ENCODE results near the gene OAT.

DNA sequence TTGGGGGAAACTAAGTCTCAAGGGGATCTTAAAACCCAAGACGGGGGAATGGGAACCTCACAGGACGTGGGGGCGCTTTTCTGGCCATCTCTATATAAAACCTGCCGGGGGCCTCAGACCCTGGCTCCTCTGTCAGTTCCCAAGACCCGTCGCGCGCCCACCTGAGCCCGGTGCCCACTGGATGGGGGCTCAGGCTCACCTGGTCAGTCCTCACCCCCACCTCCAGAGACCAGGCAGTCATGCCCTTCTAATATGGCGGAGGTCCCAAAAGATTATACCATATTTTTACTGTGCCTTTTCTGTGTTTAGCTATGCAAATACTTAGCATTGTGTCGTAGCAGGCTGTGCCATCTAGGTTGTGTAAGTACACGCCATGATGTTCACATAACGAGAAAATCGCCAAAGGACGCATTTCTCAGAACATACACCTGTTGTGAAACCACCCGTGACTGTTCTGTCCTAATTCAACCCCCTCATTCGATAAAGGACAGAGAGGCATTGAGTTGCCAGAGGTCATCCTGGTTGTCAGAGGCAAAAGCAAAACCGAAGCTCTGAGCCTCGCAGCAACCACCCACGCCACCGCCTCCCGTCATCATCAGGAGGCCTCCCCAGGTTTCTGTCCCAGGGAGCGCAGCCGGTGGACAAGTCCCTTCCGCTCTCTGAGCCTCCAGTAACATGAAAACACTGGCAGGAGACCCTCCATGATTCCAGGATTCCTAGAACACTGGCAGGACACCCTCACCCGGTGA lies 28.9 kb downstream of the OAT start:
- no peak for TF ChIP-seq EZH2 (IDR thresholded peaks at IDR 0.05; ENCODE audit: borderline replicate concordance, low read depth, low read length, severe bottlenecking)
- TF ChIP-seq, protein P1, sequence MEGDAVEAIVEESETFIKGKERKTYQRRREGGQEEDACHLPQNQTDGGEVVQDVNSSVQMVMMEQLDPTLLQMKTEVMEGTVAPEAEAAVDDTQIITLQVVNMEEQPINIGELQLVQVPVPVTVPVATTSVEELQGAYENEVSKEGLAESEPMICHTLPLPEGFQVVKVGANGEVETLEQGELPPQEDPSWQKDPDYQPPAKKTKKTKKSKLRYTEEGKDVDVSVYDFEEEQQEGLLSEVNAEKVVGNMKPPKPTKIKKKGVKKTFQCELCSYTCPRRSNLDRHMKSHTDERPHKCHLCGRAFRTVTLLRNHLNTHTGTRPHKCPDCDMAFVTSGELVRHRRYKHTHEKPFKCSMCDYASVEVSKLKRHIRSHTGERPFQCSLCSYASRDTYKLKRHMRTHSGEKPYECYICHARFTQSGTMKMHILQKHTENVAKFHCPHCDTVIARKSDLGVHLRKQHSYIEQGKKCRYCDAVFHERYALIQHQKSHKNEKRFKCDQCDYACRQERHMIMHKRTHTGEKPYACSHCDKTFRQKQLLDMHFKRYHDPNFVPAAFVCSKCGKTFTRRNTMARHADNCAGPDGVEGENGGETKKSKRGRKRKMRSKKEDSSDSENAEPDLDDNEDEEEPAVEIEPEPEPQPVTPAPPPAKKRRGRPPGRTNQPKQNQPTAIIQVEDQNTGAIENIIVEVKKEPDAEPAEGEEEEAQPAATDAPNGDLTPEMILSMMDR (IDR thresholded peaks at IDR 0.05; ENCODE audit: borderline replicate concordance, extremely low read depth, low read length, poor library complexity, severe bottlenecking), result no peak
